HCT116 (cell line): ENCODE results near the gene VDAC1. TPM values are rescaled to one million over a fixed set of nuclear protein-coding genes. Genes with fewer than 3 reads are reported as not detected.

Experiments used
- ATAC-seq: fragments of 200-7000 bp; cut with Tn5 transposase; 2 replicates; pipeline ENCODE4 v1.9.1; 2020; ENCODE audit warnings: mild to moderate bottlenecking, moderate library complexity
- BruUV-seq: library from RNA; stranded (reverse); fragments of 400-500 nt; replicated peaks from 2 replicates; lab custom pipeline; 2021; lab: Mats Ljungman, UMichigan
- CTCF ChIA-PET: fragments of 300-600 bp; sonication (Branson Sonifier 250); formaldehyde crosslinking; loops from one replicate; lab custom pipeline; 2021; ENCODE audit warnings: antibody characterized with exemption; lab: Charles Lee
- POLR2A ChIA-PET: fragments of 300-600, 350-600 bp; sonication (Branson Sonifier 250); formaldehyde crosslinking; loops from one replicate; lab custom pipeline; 2021; ENCODE audit warnings: antibody characterized with exemption; lab: Charles Lee
- RAD21 ChIA-PET, 2 experiments: fragments of 300-600 bp; sonication (Branson Sonifier 250); formaldehyde crosslinking; loops; one replicate each; lab custom pipeline; 2023; ENCODE audit warnings: low total read pairs in 2 of 2; ENCODE audit not compliant: uncharacterized antibody in 2 of 2, unreplicated experiment in 2 of 2, low non-redundant PET in 1 of 2; lab: Charles Lee
- DNase-seq: peaks from one replicate; pipeline ENCODE4 v3.0.0-alpha.2; 2010; ENCODE audit warnings: low read depth, low spot score
- H2AFZ ChIP-seq: fragments of 200-600 bp; shearing (Covaris generic), sonication (generic); 2 replicates; pipeline ENCODE4 v1.6.1; 2017; ENCODE audit warnings: low read depth, mixed run types, mixed read lengths, antibody characterized with exemption, low read length; ENCODE audit not compliant: poor library complexity, severe bottlenecking
- H3K27ac ChIP-seq: 2 replicates; pipeline ENCODE4 v1.5.1; 2012; ENCODE audit warnings: low read depth, low read length
- H3K27me3 ChIP-seq: fragments of 200-600 bp; sonication (generic); 2 replicates; pipeline ENCODE4 v1.6.1; 2016; ENCODE audit warnings: mixed run types, low read length, mixed read lengths; ENCODE audit not compliant: insufficient read depth
- H3K36me3 ChIP-seq, 2 experiments: fragments of 200-500 bp in 1 of 2; fragments of 200-600 bp in 1 of 2; sonication (Bioruptor generic) in 1 of 2; sonication (generic) in 1 of 2; 2 replicates each; pipeline versions ENCODE4 v1.5.1 to v1.6.1; 2014 to 2016; ENCODE audit warnings: low read length in 2 of 2, inconsistent platforms in 1 of 2, mixed read lengths in 1 of 2, mixed run types in 1 of 2; ENCODE audit not compliant: insufficient read depth in 2 of 2, control insufficient read depth in 1 of 2
- H3K4me1 ChIP-seq, 2 experiments: fragments of 200-600 bp in 1 of 2; sonication (generic) in 1 of 2; 2 replicates each; pipeline versions ENCODE4 v1.5.1 to v1.6.1; 2012 to 2017; ENCODE audit warnings: low read length in 2 of 2, inconsistent platforms in 1 of 2, mild to moderate bottlenecking in 1 of 2, mixed read lengths in 1 of 2, mixed run types in 1 of 2, moderate library complexity in 1 of 2; ENCODE audit not compliant: insufficient read depth in 2 of 2, control insufficient read depth in 1 of 2
- H3K4me2 ChIP-seq: fragments of 200-600 bp; sonication (generic); 2 replicates; pipeline ENCODE4 v1.6.1; 2017; ENCODE audit warnings: mixed run types, low read length, mixed read lengths
- H3K4me3 ChIP-seq, 2 experiments: fragments of 200-600 bp in 1 of 2; sonication (generic) in 1 of 2; replicated peaks in 1 of 2; 2 replicates each; pipeline ENCODE4 v1.5.1; 2011 to 2016; ENCODE audit warnings: low read length in 2 of 2, control low read depth in 1 of 2, low read depth in 1 of 2, mild to moderate bottlenecking in 1 of 2, mixed read lengths in 1 of 2, mixed run types in 1 of 2
- H3K79me2 ChIP-seq: fragments of 200-600 bp; sonication (generic); 2 replicates; pipeline ENCODE4 v1.6.1; 2017; ENCODE audit warnings: mild to moderate bottlenecking, mixed run types, low read length, moderate library complexity, mixed read lengths; ENCODE audit not compliant: insufficient read depth
- H3K9ac ChIP-seq: fragments of 200-600 bp; sonication (generic); 2 replicates; pipeline ENCODE4 v1.6.1; 2016; ENCODE audit warnings: low read length, mixed read lengths
- H3K9me2 ChIP-seq: fragments of 200-600 bp; sonication (generic), shearing (Covaris generic); 2 replicates; pipeline ENCODE4 v1.6.1; 2017; ENCODE audit warnings: mixed run types, mild to moderate bottlenecking, moderate library complexity; ENCODE audit not compliant: insufficient read depth
- H3K9me3 ChIP-seq, 2 experiments: fragments of 200-500 bp in 1 of 2; fragments of 200-600 bp in 1 of 2; sonication (Bioruptor generic) in 1 of 2; sonication (generic) in 1 of 2; 2 replicates each; pipeline ENCODE4 v1.6.1; 2014 to 2017; ENCODE audit warnings: low read length in 2 of 2, mixed read lengths in 2 of 2, inconsistent platforms in 1 of 2, low read depth in 1 of 2, mild to moderate bottlenecking in 1 of 2, mixed run types in 1 of 2, moderate library complexity in 1 of 2; ENCODE audit not compliant: control insufficient read depth in 1 of 2, insufficient read depth in 1 of 2
- H4K20me1 ChIP-seq: fragments of 200-600 bp; sonication (generic), shearing (Covaris generic); 2 replicates; pipeline ENCODE4 v1.6.1; 2017; ENCODE audit warnings: mixed run types, mild to moderate bottlenecking, moderate library complexity; ENCODE audit not compliant: insufficient read depth
- CBX3 ChIP-seq: IDR thresholded peaks from 2 replicates; pipeline ENCODE4 v1.6.1; 2012; ENCODE audit warnings: low read depth
- CEBPB ChIP-seq: IDR thresholded peaks from 2 replicates; pipeline ENCODE4 v1.6.1; 2012; ENCODE audit warnings: low read depth
- ELF1 ChIP-seq: IDR thresholded peaks from 2 replicates; pipeline ENCODE4 v1.6.1; 2012; ENCODE audit warnings: low read depth, borderline replicate concordance
- EZH2 ChIP-seq: fragments of 200-600 bp; sonication (generic); IDR thresholded peaks from 2 replicates; pipeline ENCODE4 v1.6.1; 2017; ENCODE audit warnings: antibody characterized with exemption, mixed run types
- EZH2phosphoT487 ChIP-seq: fragments of 200-600 bp; IDR thresholded peaks from 2 replicates; pipeline ENCODE4 v1.6.1; 2018; ENCODE audit warnings: antibody characterized with exemption, borderline replicate concordance
- JUND ChIP-seq: IDR thresholded peaks from 2 replicates; pipeline ENCODE4 v1.6.1; 2012
- POLR2A ChIP-seq: IDR thresholded peaks from 2 replicates; pipeline ENCODE4 v1.7.0; 2011; ENCODE audit warnings: borderline replicate concordance; ENCODE audit not compliant: insufficient read depth, insufficient read length; ENCODE audit errors: extremely low read depth
- POLR2AphosphoS5 ChIP-seq: IDR thresholded peaks from 2 replicates; pipeline ENCODE4 v1.6.1; 2011; ENCODE audit warnings: mild to moderate bottlenecking, low read depth, low read length, moderate library complexity
- RAD21 ChIP-seq: IDR thresholded peaks from 2 replicates; pipeline ENCODE4 v1.6.1; 2012; ENCODE audit warnings: low read depth, mild to moderate bottlenecking
- SP1 ChIP-seq: IDR thresholded peaks from 2 replicates; pipeline ENCODE4 v1.6.1; 2012; ENCODE audit warnings: low read depth
- ZNF274 ChIP-seq: fragments of 200-500 bp; sonication (Bioruptor generic); IDR thresholded peaks from 2 replicates; pipeline ENCODE4 v1.6.1; 2014; ENCODE audit warnings: mild to moderate bottlenecking, low read depth, low read length, inconsistent platforms
- intact Hi-C: fragments of 100-400 bp; cut with micrococcal nuclease; formaldehyde crosslinking; loops from 2 replicates; pipeline ENCODE4 v1.10.0; 2022
- total RNA-seq: library from RNA; stranded (reverse); gene quantifications from one replicate; pipeline ENCODE4 v1.2.1, GENCODE V29; 2021; ENCODE audit not compliant: unreplicated experiment
- TF ChIP-seq, protein P1 (sequence below): IDR thresholded peaks from 2 replicates; pipeline ENCODE4 v1.6.1; 2012
- TF ChIP-seq, protein P2 (sequence below): IDR thresholded peaks from 2 replicates; pipeline ENCODE4 v1.6.1; 2012

The VDAC1 gene
- total RNA-seq, 1 experiment from 2014 or later, result 269 TPM

DNA sequence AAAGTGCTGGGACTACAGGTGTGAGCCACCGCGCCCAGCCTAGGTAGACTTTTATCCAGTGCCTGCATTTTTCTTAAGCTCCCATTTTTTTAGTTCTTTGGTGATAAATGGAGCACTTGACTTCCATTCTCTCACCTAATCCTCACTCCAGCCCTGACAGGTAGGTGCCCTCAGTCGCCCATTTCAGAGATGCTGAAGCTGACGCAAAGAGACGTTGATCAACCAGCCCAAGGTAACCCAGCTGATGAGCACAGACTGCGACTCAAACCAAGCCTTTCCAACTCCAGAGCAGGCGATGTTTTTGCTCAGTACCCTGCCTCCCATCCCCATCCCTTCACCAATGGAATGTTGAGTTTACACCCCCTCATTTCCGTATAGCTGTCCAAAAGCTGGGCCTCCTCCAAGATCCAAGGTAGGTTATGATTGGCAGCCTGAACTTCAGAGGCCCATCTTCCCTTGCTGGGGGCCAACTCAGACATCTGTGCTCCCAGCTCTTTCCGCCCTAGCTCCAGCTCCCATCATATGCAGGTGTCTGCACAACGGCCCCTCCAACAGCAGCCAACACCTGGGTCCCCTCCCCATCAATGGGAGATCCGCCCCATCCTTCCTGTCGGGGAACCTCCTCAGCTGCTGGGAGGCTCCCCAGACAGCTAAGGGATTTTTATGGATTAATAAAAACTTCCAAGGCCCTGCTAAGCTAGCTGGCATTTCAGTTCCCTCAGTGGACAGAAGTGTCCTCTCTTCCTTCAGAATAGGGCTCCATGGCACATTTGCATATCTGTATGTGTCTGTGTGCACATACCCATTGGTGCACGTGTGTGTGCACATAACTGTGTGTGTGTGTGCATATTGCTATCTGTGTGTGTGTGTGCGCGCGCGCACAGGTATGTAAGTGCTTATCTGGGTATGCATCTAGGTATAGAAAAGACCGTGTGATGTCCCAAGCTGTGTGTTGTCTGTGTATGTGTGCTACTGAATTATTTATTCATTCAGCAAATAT is 39.3 kb upstream of the VDAC1 start:
- Histone ChIP-seq H3K27ac (no peak overlapping the region), H3K27me3 (no peaks in the 10 kb centered on the region), H3K9me3 (no peaks in the 10 kb centered on the region), H4K20me1 (no peaks in the 10 kb centered on the region), H3K9me2 (no peaks in the 10 kb centered on the region), H3K4me3 (no peak overlapping the region), H3K4me2 (no peak overlapping the region), H3K79me2 (no peaks in the 10 kb centered on the region), H2AFZ (no peak overlapping the region), H3K36me3 (no peaks in the 10 kb centered on the region), H3K4me1 (no peaks in the 10 kb centered on the region), H3K9ac (no peak overlapping the region)
- ChIA-PET POLR2A (no interaction called here), CTCF (interaction anchor here (2.1 kb wide), 1 partner anchor 96 kb away, joined by 6 read pairs; no protein-coding TSS in a partner anchor), RAD21 (no interaction called here)
- DNase-seq (no peak), ATAC-seq (no peak)
- BruUV-seq, result no TSS peak
- intact Hi-C loops, result no loop called here
- TF ChIP-seq POLR2A, result no peak
- no peak for TF ChIP-seq CEBPB
- TF ChIP-seq ELF1, result no peak
- no peak for TF ChIP-seq POLR2AphosphoS5
- TF ChIP-seq CBX3, result no peak
- no peak for TF ChIP-seq ZNF274
- TF ChIP-seq JUND, result no peak
- no peak for TF ChIP-seq SP1
- no peak for TF ChIP-seq RAD21
- no peak for TF ChIP-seq EZH2phosphoT487
- TF ChIP-seq, protein P1, sequence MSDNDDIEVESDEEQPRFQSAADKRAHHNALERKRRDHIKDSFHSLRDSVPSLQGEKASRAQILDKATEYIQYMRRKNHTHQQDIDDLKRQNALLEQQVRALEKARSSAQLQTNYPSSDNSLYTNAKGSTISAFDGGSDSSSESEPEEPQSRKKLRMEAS, result no peak
- TF ChIP-seq, protein P2, sequence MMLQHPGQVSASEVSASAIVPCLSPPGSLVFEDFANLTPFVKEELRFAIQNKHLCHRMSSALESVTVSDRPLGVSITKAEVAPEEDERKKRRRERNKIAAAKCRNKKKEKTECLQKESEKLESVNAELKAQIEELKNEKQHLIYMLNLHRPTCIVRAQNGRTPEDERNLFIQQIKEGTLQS, result no peak
- no peak for TF ChIP-seq EZH2
